Choroid plexus epithelial cell (primary cell): ENCODE data around the gene GFI1B.

ENCODE experiments used
- DNase-seq: peaks from one replicate; pipeline ENCODE4 v3.0.0-alpha.2; 2010; ENCODE audit warnings: low read depth
- H3K4me3 ChIP-seq: 2 replicates; pipeline ENCODE4 v1.5.1; 2011; ENCODE audit warnings: low read depth, mild to moderate bottlenecking, control low read depth, low read length, moderate library complexity
- CTCF ChIP-seq: conservative IDR thresholded peaks from 2 replicates; pipeline ENCODE4 v1.5.1; 2011; ENCODE audit warnings: low read depth, mild to moderate bottlenecking, control low read depth, inconsistent platforms, low read length, moderate library complexity

GFI1B gene

GRCh38 chr9:133004999-133005760 is 26.7 kb downstream of the GFI1B start:
- no peak for TF ChIP-seq CTCF
- no peak for DNase-seq
- no peak overlapping the region for H3K4me3 ChIP-seq

GRCh38 chr9:133005957-133006356 is 27.5 kb downstream of the GFI1B start:
- H3K4me3 ChIP-seq, result no peak overlapping the region
- DNase-seq, result no peak
- no peak for TF ChIP-seq CTCF

- H3K4me3 ChIP-seq, result no peak overlapping the region
- DNase-seq, result no peak
- TF ChIP-seq CTCF, result no peak
Observed at GRCh38 chr9:133006731-133007352, 28.3 kb downstream of the GFI1B start.

- no peak for DNase-seq
- no peak overlapping the region for H3K4me3 ChIP-seq
- TF ChIP-seq CTCF, result no peak
Observed at GRCh38 chr9:133008406-133008805, 29.9 kb downstream of the GFI1B start.

GRCh38 chr9:133008824-133009223 is 30.3 kb downstream of the GFI1B start:
- no peak for TF ChIP-seq CTCF
- no peak for DNase-seq
- no peak overlapping the region for H3K4me3 ChIP-seq

GRCh38 chr9:133009906-133010582 is 31.6 kb downstream of the GFI1B start:
- no peak for DNase-seq
- H3K4me3 ChIP-seq, result no peak overlapping the region
- no peak for TF ChIP-seq CTCF
